HUES64 (cell line): ENCODE measurements around the gene KIF4A. TPM values are rescaled to one million over a fixed set of nuclear protein-coding genes. Genes with fewer than 3 reads are reported as not detected.
"Not testable (repeated sequence)": the region's sequence is repeated elsewhere in the genome, so short reads cannot be mapped to it uniquely, and the experiment has no call there.

Experiments used
- H3K27ac ChIP-seq: 2 replicates; pipeline ENCODE4 v1.7.0; 2013; ENCODE audit warnings: low read depth, low read length, inconsistent platforms
- H3K27me3 ChIP-seq: 2 replicates; pipeline ENCODE4 v1.6.1; 2013; ENCODE audit warnings: mild to moderate bottlenecking, low read length; ENCODE audit not compliant: insufficient read depth
- H3K36me3 ChIP-seq: 2 replicates; pipeline ENCODE4 v1.6.1; 2013; ENCODE audit warnings: mild to moderate bottlenecking, low read length; ENCODE audit not compliant: insufficient read depth
- H3K4me1 ChIP-seq: 2 replicates; pipeline ENCODE4 v1.6.1; 2013; ENCODE audit warnings: mild to moderate bottlenecking, low read length, moderate library complexity; ENCODE audit not compliant: insufficient read depth
- H3K4me3 ChIP-seq: 2 replicates; pipeline ENCODE4 v1.5.1; 2013; ENCODE audit warnings: mild to moderate bottlenecking, low read length, moderate library complexity
- H3K9ac ChIP-seq: 2 replicates; pipeline ENCODE4 v1.6.1; 2013; ENCODE audit warnings: mild to moderate bottlenecking, low read depth, low read length
- H3K9me3 ChIP-seq: 2 replicates; pipeline ENCODE4 v1.6.1; 2013; ENCODE audit warnings: low read depth, low read length; ENCODE audit not compliant: insufficient read depth
- WGBS: fragments of 150-250, 120-280 bp; methylation state at CpG from one replicate; pipeline ENCODE4 v1.1.7; 2013; ENCODE audit warnings: missing lambda C conversion rate; 5-methylcytosine and 5-hydroxymethylcytosine counted together
- polyA plus RNA-seq, 2 experiments: library from polyadenylated mRNA; stranded (reverse); fragments of 50-300 nt; gene quantifications; one replicate each; pipeline ENCODE4 v1.2.3, GENCODE V29; 2013

Gene KIF4A, protein sequence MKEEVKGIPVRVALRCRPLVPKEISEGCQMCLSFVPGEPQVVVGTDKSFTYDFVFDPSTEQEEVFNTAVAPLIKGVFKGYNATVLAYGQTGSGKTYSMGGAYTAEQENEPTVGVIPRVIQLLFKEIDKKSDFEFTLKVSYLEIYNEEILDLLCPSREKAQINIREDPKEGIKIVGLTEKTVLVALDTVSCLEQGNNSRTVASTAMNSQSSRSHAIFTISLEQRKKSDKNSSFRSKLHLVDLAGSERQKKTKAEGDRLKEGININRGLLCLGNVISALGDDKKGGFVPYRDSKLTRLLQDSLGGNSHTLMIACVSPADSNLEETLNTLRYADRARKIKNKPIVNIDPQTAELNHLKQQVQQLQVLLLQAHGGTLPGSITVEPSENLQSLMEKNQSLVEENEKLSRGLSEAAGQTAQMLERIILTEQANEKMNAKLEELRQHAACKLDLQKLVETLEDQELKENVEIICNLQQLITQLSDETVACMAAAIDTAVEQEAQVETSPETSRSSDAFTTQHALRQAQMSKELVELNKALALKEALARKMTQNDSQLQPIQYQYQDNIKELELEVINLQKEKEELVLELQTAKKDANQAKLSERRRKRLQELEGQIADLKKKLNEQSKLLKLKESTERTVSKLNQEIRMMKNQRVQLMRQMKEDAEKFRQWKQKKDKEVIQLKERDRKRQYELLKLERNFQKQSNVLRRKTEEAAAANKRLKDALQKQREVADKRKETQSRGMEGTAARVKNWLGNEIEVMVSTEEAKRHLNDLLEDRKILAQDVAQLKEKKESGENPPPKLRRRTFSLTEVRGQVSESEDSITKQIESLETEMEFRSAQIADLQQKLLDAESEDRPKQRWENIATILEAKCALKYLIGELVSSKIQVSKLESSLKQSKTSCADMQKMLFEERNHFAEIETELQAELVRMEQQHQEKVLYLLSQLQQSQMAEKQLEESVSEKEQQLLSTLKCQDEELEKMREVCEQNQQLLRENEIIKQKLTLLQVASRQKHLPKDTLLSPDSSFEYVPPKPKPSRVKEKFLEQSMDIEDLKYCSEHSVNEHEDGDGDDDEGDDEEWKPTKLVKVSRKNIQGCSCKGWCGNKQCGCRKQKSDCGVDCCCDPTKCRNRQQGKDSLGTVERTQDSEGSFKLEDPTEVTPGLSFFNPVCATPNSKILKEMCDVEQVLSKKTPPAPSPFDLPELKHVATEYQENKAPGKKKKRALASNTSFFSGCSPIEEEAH
- polyA plus RNA-seq (2013, experiment 1 of 2) = 30.5 TPM
- 31.1 TPM for polyA plus RNA-seq (2013, experiment 2 of 2)

DNA sequence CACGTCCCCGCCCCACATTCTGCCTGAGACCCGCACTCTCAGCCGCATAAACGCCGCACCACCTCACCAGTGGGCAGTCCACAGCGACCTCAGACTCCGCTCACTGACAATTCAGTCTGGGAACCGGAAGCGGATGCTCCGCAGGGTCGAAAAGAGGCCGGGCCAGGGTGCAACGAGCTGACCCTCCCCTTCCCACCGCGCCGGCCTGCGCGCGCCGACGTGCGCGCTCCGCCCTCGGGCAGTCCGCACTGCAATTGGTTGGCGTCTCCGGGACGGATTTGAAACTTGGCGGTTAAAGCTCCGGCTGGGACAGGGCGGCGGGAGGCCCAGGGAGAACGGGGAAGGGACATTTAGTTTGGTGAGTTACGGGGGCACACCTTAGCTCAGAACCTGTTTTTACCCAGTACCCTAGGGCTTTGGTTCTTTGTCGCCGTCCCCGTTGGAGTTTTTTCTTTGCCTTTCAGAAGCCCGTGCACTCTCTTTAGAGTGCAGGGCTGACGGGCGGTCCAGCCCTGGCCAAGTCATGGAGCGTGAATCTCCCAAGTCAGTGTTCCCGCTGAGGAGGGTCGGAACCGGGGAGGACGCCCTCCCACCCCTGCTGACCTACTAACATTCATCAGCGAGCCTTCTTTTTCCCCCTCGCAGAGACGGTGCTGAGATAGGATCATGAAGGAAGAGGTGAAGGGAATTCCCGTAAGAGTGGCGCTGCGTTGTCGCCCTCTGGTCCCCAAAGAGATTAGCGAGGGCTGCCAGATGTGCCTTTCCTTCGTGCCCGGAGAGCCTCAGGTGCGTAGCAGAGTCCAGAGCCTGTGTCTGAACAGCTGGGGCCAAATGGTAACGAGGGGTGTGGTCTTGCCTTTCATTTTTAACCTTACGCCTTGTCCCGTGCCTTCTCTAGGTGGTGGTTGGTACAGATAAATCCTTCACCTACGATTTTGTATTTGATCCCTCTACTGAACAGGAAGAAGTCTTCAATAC lies at the start of gene KIF4A, which contains the start of gene PDZD11:
KIF4A (plus strand) TSS at position 312 of the 978 bp plus-strand sequence; CDS start at position 667, 355 bp downstream.
PDZD11 (minus strand) TSS at position 135 of the 978 bp plus-strand sequence. CDS start 586 bp downstream, outside the sequence.
- under 1% methylated on average over 55 of the region's 62 CpGs for WGBS
- Histone ChIP-seq H3K4me1 (peaks cover 7% of the 10 kb centered on the region; the same call in 1 of the 2 replicates), H3K9me3 (no peaks in the 10 kb centered on the region), H3K36me3 (peaks cover 56% of the 10 kb centered on the region), H3K27ac (peak within 1 kb of the TSS; percentile 80; the same call in 1 of the 2 replicates), H3K4me3 (peak within 1 kb of the TSS; percentile 98), H3K9ac (peak within 1 kb of the TSS; percentile 90), H3K27me3 (no peaks in the 10 kb centered on the region)

DNA sequence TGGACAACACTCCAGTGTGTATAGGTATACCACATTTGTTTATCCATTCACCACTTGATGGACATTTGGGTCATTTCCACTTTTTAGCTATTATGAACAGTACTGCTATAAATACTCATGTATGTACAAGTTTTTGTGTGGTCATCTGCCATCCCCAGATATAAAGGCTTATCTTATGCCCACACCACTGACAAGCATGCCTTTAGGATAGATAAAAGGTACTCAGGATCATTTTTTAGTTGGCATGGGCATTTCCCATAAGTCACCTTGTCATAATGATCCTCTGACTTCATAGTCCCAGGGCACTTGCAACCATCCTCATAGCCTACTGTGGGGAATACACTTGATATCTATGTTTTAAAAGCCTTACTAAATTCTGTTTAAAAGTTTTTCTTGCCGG lies 49.2 kb upstream of the KIF4A start:
- H3K27ac ChIP-seq = no peak overlapping the region

DNA sequence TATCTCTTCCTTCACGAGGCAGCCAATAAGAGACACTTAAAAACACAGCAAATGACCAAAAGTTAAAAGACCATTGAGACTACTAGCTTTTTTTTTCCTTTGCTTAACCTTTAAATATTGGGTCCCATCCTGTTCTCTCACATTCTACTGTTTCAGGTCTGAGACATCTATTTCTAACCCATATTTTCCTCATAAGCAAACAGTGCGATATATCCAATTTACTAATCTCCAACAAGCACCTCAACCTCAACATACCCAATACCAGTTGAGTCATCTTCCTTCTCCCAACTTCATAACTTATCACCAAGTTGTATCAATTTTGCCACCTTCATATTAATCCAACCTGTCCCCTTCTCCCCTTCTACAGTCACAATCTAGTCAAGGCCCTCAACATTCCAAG lies 48.4 kb upstream of the KIF4A start:
- H3K4me3 ChIP-seq = no peak overlapping the region
- no peaks in the 10 kb centered on the region for H3K36me3 ChIP-seq
- 92% methylated on average over 2 of the region's 2 CpGs for WGBS
- H3K9ac ChIP-seq = no peak overlapping the region
- H3K27ac ChIP-seq = no peak overlapping the region
- no peaks in the 10 kb centered on the region for H3K27me3 ChIP-seq
- no peaks in the 10 kb centered on the region for H3K4me1 ChIP-seq
- no peaks in the 10 kb centered on the region for H3K9me3 ChIP-seq

More for the DNA sequence above, 49.2 kb upstream of the KIF4A start:
- H3K9ac ChIP-seq = no peak overlapping the region
- H3K27me3 ChIP-seq = no peaks in the 10 kb centered on the region
- no peaks in the 10 kb centered on the region for H3K36me3 ChIP-seq
- H3K9me3 ChIP-seq = no peaks in the 10 kb centered on the region
- 82% methylated on average over 1 of the region's 1 CpG for WGBS
- no peaks in the 10 kb centered on the region for H3K4me1 ChIP-seq
- H3K4me3 ChIP-seq = no peak overlapping the region

DNA sequence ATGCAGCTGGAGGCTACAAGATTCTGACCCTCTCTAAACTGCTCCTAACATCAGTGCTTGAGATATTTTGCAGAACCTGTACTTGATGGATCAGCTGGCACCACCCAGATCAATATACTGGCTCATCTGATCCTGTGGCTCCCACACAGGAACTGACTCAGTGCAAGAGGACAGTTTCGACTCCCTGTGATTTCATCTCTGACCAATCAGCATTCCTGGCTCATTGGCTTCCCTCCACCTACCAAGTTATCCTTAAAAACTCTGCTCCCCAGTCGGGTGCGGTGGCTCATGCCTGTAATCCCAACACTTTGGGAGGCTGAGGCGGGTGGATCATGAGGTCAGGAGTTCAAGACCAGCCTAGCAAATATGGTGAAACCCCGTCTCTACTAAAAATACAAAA lies 46.3 kb upstream of the KIF4A start:
- WGBS = 86% methylated on average over 5 of the region's 5 CpGs
- H3K9me3 ChIP-seq = not testable (repeated sequence)

DNA sequence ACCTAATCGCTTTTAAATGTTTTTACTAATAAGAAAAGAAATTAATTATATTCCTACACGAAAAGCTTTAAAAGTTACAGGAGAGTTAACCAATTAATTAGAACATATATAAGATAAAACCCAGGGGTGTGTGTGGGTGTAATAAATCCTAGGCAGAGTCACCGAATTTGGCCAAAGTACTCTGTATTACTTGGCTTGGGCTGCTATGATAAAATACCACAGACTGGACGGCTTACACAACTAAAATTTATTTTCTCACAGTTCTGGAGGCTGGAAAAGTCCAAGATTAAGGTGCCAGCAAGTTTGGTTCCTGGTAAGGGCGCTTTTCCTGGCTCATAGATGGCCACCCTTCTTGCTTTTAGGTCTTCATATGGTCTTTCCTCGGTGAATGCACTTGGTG lies 45.0 kb upstream of the KIF4A start:
- H3K9ac ChIP-seq = no peak overlapping the region

More for the DNA sequence above, 46.3 kb upstream of the KIF4A start:
- not testable (repeated sequence) for H3K4me1 ChIP-seq, H3K36me3 ChIP-seq, H3K4me3 ChIP-seq, H3K9ac ChIP-seq, H3K27ac ChIP-seq, H3K27me3 ChIP-seq

DNA sequence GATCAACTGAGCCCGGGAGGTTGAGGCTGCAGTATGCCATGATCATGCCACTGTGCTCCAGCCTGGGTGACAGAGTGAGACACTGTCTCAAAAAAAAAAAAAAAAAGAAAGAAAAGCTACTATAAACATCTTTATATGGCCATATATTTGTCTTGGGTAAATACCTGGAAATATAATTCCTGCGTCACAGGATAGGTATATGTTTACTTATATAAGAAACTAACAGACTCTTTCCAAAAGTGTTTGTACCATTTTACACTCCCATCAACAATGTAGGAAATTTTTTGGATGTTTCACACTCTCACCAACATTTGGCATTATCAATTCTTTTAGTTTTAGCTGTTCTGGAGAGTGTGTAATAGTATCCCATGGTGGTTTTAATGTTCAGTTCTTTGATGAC lies 42.7 kb upstream of the KIF4A start:
- Histone ChIP-seq H3K9ac (no peak overlapping the region), H3K27me3 (no peaks in the 10 kb centered on the region), H3K4me3 (no peak overlapping the region), H3K36me3 (no peaks in the 10 kb centered on the region), H3K4me1 (no peaks in the 10 kb centered on the region), H3K9me3 (no peaks in the 10 kb centered on the region), H3K27ac (no peak overlapping the region)
- 63% methylated on average over 1 of the region's 2 CpGs for WGBS

More for the DNA sequence above, 45.0 kb upstream of the KIF4A start:
- no peak overlapping the region for H3K27ac ChIP-seq
- no peaks in the 10 kb centered on the region for H3K4me1 ChIP-seq
- no peaks in the 10 kb centered on the region for H3K27me3 ChIP-seq
- no peak overlapping the region for H3K4me3 ChIP-seq
- no peaks in the 10 kb centered on the region for H3K36me3 ChIP-seq
- WGBS = 88% methylated on average over 4 of the region's 6 CpGs
- no peaks in the 10 kb centered on the region for H3K9me3 ChIP-seq

DNA sequence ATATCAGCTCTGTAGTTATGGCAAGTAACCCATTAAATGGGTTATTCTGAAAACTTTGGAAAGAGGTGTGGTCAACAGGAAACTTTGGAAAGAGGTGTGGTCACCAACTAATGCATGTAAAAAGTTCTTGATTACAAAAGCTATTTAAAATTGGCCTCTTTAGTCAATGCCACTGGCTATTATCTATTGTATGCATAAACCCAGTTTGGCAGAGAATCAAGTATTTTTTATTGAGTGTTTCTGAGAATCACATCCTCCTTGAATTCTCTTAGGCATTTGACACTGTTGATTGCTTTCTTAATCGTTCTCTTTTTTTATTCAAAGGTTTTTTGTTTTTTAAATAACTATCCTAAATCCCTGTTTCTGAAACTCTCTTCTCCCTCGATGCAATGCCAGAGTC lies 37.4 kb upstream of the KIF4A start:
- Histone ChIP-seq H3K27me3 (no peaks in the 10 kb centered on the region), H3K27ac (no peak overlapping the region), H3K4me1 (no peaks in the 10 kb centered on the region), H3K9me3 (no peaks in the 10 kb centered on the region), H3K36me3 (no peaks in the 10 kb centered on the region), H3K4me3 (no peak overlapping the region), H3K9ac (no peak overlapping the region)
- WGBS = 91% methylated on average over 1 of the region's 2 CpGs

DNA sequence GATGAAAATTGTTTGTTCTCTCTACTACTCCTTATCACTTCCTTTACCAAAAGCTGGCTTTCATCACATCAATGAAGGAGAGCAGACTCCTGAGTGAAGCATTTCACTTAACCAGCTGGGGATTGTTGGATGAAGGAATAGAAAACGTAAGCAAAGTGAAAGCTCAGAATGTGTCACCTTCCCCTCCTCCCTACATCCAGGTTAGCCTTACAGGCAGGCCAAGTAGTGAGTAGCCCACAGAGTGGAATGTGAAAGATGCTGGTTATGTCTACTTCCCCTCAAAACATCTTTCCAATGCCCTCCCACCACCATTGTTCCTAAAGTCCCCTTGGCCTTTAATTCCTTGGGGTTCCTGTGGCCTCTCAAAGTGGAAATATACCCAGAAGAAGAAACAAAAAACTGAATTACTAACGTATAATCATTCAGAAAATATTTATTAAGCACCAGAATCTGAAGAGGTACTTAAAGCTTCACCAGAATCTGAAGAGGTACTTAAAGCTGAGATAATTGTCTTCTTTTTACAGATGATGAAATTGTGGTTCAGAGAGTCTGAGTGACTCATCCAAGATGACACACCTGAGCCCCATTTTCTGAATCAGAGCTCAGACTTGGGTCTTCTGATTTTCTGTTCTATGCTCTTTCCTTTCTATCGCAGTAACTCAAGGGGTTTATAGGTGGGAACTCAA lies 36.4 kb upstream of the KIF4A start:
- Histone ChIP-seq H3K9ac (no peak overlapping the region), H3K4me3 (no peak overlapping the region), H3K36me3 (no peaks in the 10 kb centered on the region), H3K27ac (no peak overlapping the region), H3K27me3 (no peaks in the 10 kb centered on the region), H3K4me1 (no peaks in the 10 kb centered on the region), H3K9me3 (no peaks in the 10 kb centered on the region)
- no CpG with 5 or more reads among the region's 3 CpGs for WGBS

DNA sequence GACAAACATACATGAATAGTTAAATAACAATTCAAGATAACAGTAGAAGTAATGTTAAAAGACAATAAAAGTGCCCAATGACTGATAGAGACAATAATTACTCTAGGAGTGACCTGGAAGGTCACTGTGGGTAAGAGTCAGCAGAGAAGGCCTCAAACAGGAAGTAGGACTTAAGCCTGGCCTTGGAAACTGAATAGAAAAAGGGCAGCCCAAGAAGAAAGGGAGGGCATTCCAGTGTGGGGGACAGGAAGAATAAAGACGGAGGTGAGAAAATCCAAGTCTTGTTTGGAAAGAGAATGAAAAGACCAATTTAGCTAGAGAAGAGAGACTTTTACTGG lies 35.9 kb upstream of the KIF4A start:
- Histone ChIP-seq H3K4me1 (no peaks in the 10 kb centered on the region), H3K9ac (no peak overlapping the region), H3K36me3 (no peaks in the 10 kb centered on the region), H3K9me3 (no peaks in the 10 kb centered on the region), H3K27me3 (no peaks in the 10 kb centered on the region), H3K4me3 (no peak overlapping the region), H3K27ac (no peak overlapping the region)
- WGBS = 77% methylated on average over 1 of the region's 1 CpG
